HCT116 (cell line): Measurements from ENCODE around the gene ZGPAT. TPM values are rescaled to one million over a fixed set of nuclear protein-coding genes. Genes with fewer than 3 reads are reported as not detected.

Experiments
- ATAC-seq: fragments of 200-7000 bp; cut with Tn5 transposase; 2 replicates; pipeline ENCODE4 v1.9.1; 2020; ENCODE audit warnings: mild to moderate bottlenecking, moderate library complexity
- BruUV-seq: library from RNA; stranded (reverse); fragments of 400-500 nt; replicated peaks from 2 replicates; lab custom pipeline; 2021; lab: Mats Ljungman, UMichigan
- CTCF ChIA-PET: fragments of 300-600 bp; sonication (Branson Sonifier 250); formaldehyde crosslinking; loops from one replicate; lab custom pipeline; 2021; ENCODE audit warnings: antibody characterized with exemption; lab: Charles Lee
- POLR2A ChIA-PET: fragments of 300-600, 350-600 bp; sonication (Branson Sonifier 250); formaldehyde crosslinking; loops from one replicate; lab custom pipeline; 2021; ENCODE audit warnings: antibody characterized with exemption; lab: Charles Lee
- RAD21 ChIA-PET, 2 experiments: fragments of 300-600 bp; sonication (Branson Sonifier 250); formaldehyde crosslinking; loops; one replicate each; lab custom pipeline; 2023; ENCODE audit warnings: low total read pairs in 2 of 2; ENCODE audit not compliant: uncharacterized antibody in 2 of 2, unreplicated experiment in 2 of 2, low non-redundant PET in 1 of 2; lab: Charles Lee
- DNase-seq: peaks from one replicate; pipeline ENCODE4 v3.0.0-alpha.2; 2010; ENCODE audit warnings: low read depth, low spot score
- H2AFZ ChIP-seq: fragments of 200-600 bp; shearing (Covaris generic), sonication (generic); 2 replicates; pipeline ENCODE4 v1.6.1; 2017; ENCODE audit warnings: low read depth, mixed run types, mixed read lengths, antibody characterized with exemption, low read length; ENCODE audit not compliant: poor library complexity, severe bottlenecking
- H3K27ac ChIP-seq: 2 replicates; pipeline ENCODE4 v1.5.1; 2012; ENCODE audit warnings: low read depth, low read length
- H3K27me3 ChIP-seq: fragments of 200-600 bp; sonication (generic); 2 replicates; pipeline ENCODE4 v1.6.1; 2016; ENCODE audit warnings: mixed run types, low read length, mixed read lengths; ENCODE audit not compliant: insufficient read depth
- H3K36me3 ChIP-seq, 2 experiments: fragments of 200-500 bp in 1 of 2; fragments of 200-600 bp in 1 of 2; sonication (Bioruptor generic) in 1 of 2; sonication (generic) in 1 of 2; 2 replicates each; pipeline versions ENCODE4 v1.5.1 to v1.6.1; 2014 to 2016; ENCODE audit warnings: low read length in 2 of 2, inconsistent platforms in 1 of 2, mixed read lengths in 1 of 2, mixed run types in 1 of 2; ENCODE audit not compliant: insufficient read depth in 2 of 2, control insufficient read depth in 1 of 2
- H3K4me1 ChIP-seq, 2 experiments: fragments of 200-600 bp in 1 of 2; sonication (generic) in 1 of 2; 2 replicates each; pipeline versions ENCODE4 v1.5.1 to v1.6.1; 2012 to 2017; ENCODE audit warnings: low read length in 2 of 2, inconsistent platforms in 1 of 2, mild to moderate bottlenecking in 1 of 2, mixed read lengths in 1 of 2, mixed run types in 1 of 2, moderate library complexity in 1 of 2; ENCODE audit not compliant: insufficient read depth in 2 of 2, control insufficient read depth in 1 of 2
- H3K4me2 ChIP-seq: fragments of 200-600 bp; sonication (generic); 2 replicates; pipeline ENCODE4 v1.6.1; 2017; ENCODE audit warnings: mixed run types, low read length, mixed read lengths
- H3K4me3 ChIP-seq, 2 experiments: fragments of 200-600 bp in 1 of 2; sonication (generic) in 1 of 2; replicated peaks in 1 of 2; 2 replicates each; pipeline ENCODE4 v1.5.1; 2011 to 2016; ENCODE audit warnings: low read length in 2 of 2, control low read depth in 1 of 2, low read depth in 1 of 2, mild to moderate bottlenecking in 1 of 2, mixed read lengths in 1 of 2, mixed run types in 1 of 2
- H3K79me2 ChIP-seq: fragments of 200-600 bp; sonication (generic); 2 replicates; pipeline ENCODE4 v1.6.1; 2017; ENCODE audit warnings: mild to moderate bottlenecking, mixed run types, low read length, moderate library complexity, mixed read lengths; ENCODE audit not compliant: insufficient read depth
- H3K9ac ChIP-seq: fragments of 200-600 bp; sonication (generic); 2 replicates; pipeline ENCODE4 v1.6.1; 2016; ENCODE audit warnings: low read length, mixed read lengths
- H3K9me2 ChIP-seq: fragments of 200-600 bp; sonication (generic), shearing (Covaris generic); 2 replicates; pipeline ENCODE4 v1.6.1; 2017; ENCODE audit warnings: mixed run types, mild to moderate bottlenecking, moderate library complexity; ENCODE audit not compliant: insufficient read depth
- H3K9me3 ChIP-seq, 2 experiments: fragments of 200-500 bp in 1 of 2; fragments of 200-600 bp in 1 of 2; sonication (Bioruptor generic) in 1 of 2; sonication (generic) in 1 of 2; 2 replicates each; pipeline ENCODE4 v1.6.1; 2014 to 2017; ENCODE audit warnings: low read length in 2 of 2, mixed read lengths in 2 of 2, inconsistent platforms in 1 of 2, low read depth in 1 of 2, mild to moderate bottlenecking in 1 of 2, mixed run types in 1 of 2, moderate library complexity in 1 of 2; ENCODE audit not compliant: control insufficient read depth in 1 of 2, insufficient read depth in 1 of 2
- H4K20me1 ChIP-seq: fragments of 200-600 bp; sonication (generic), shearing (Covaris generic); 2 replicates; pipeline ENCODE4 v1.6.1; 2017; ENCODE audit warnings: mixed run types, mild to moderate bottlenecking, moderate library complexity; ENCODE audit not compliant: insufficient read depth
- ATF3 ChIP-seq: IDR thresholded peaks from 2 replicates; pipeline ENCODE4 v1.6.1; 2012
- CEBPB ChIP-seq: IDR thresholded peaks from 2 replicates; pipeline ENCODE4 v1.6.1; 2012; ENCODE audit warnings: low read depth
- CTCF ChIP-seq, 3 experiments: fragments of 200-600 bp in 1 of 3; sonication (generic) in 1 of 3; IDR thresholded peaks in 2 of 3; conservative IDR thresholded peaks in 1 of 3; 2 replicates each; pipeline ENCODE4 v1.5.1; 2012 to 2017; ENCODE audit warnings: low read depth in 2 of 3, low read length in 2 of 3, antibody characterized with exemption in 1 of 3, borderline replicate concordance in 1 of 3, control low read depth in 1 of 3, mild to moderate bottlenecking in 1 of 3, mixed read lengths in 1 of 3, mixed run types in 1 of 3, moderate library complexity in 1 of 3; ENCODE audit not compliant: insufficient read depth in 1 of 3
- ELF1 ChIP-seq: IDR thresholded peaks from 2 replicates; pipeline ENCODE4 v1.6.1; 2012; ENCODE audit warnings: low read depth, borderline replicate concordance
- EZH2 ChIP-seq: fragments of 200-600 bp; sonication (generic); IDR thresholded peaks from 2 replicates; pipeline ENCODE4 v1.6.1; 2017; ENCODE audit warnings: antibody characterized with exemption, mixed run types
- EZH2phosphoT487 ChIP-seq: fragments of 200-600 bp; IDR thresholded peaks from 2 replicates; pipeline ENCODE4 v1.6.1; 2018; ENCODE audit warnings: antibody characterized with exemption, borderline replicate concordance
- JUND ChIP-seq: IDR thresholded peaks from 2 replicates; pipeline ENCODE4 v1.6.1; 2012
- MAX ChIP-seq: IDR thresholded peaks from 2 replicates; pipeline ENCODE4 v1.6.1; 2012
- POLR2AphosphoS5 ChIP-seq: IDR thresholded peaks from 2 replicates; pipeline ENCODE4 v1.6.1; 2011; ENCODE audit warnings: mild to moderate bottlenecking, low read depth, low read length, moderate library complexity
- RAD21 ChIP-seq: IDR thresholded peaks from 2 replicates; pipeline ENCODE4 v1.6.1; 2012; ENCODE audit warnings: low read depth, mild to moderate bottlenecking
- REST ChIP-seq: IDR thresholded peaks from 2 replicates; pipeline ENCODE4 v1.6.1; 2012; ENCODE audit warnings: low read depth
- SIN3A ChIP-seq: IDR thresholded peaks from 2 replicates; pipeline ENCODE4 v1.6.1; 2012; ENCODE audit warnings: low read depth
- SP1 ChIP-seq: IDR thresholded peaks from 2 replicates; pipeline ENCODE4 v1.6.1; 2012; ENCODE audit warnings: low read depth
- SRF ChIP-seq: IDR thresholded peaks from 2 replicates; pipeline ENCODE4 v1.6.1; 2012; ENCODE audit warnings: low read depth
- TCF7L2 ChIP-seq: IDR thresholded peaks from 2 replicates; pipeline ENCODE4 v1.7.0; 2011; ENCODE audit warnings: borderline replicate concordance, inconsistent platforms; ENCODE audit not compliant: insufficient read depth, insufficient read length; ENCODE audit errors: extremely low read depth
- ZFX ChIP-seq: fragments of 450-650 bp; IDR thresholded peaks from 2 replicates; pipeline ENCODE4 v1.6.1; 2017
- intact Hi-C: fragments of 100-400 bp; cut with micrococcal nuclease; formaldehyde crosslinking; loops from 2 replicates; pipeline ENCODE4 v1.10.0; 2022
- total RNA-seq: library from RNA; stranded (reverse); gene quantifications from one replicate; pipeline ENCODE4 v1.2.1, GENCODE V29; 2021; ENCODE audit not compliant: unreplicated experiment

Gene ZGPAT
- total RNA-seq, 1 experiment from 2014 or later = 30.6 TPM

- Histone ChIP-seq H4K20me1 (no peaks in the 10 kb centered on the region), H3K79me2 (peaks cover 96% of the 10 kb centered on the region), H3K36me3 (peaks cover 18 to 65% of the 10 kb centered on the region in 2 experiments), H3K4me1 (no peaks in the 10 kb centered on the region)
- no TSS peak for BruUV-seq
- ChIA-PET POLR2A (no interaction called here), CTCF (no interaction called here), RAD21 (no interaction called here)
- no peak for ATAC-seq
- intact Hi-C loops = no loop called here
- TF ChIP-seq SIN3A (no peak), SRF (no peak), MAX (no peak), ELF1 (no peak), TCF7L2 (no peak), EZH2 (no peak), POLR2AphosphoS5 (no peak), ATF3 (no peak), REST (no peak), CTCF (IDR thresholded peaks at IDR 0.05 in 2 of 3, conservative IDR thresholded peaks at IDR 0.05 in 1 of 3; ENCODE audit: borderline replicate concordance in 1 of 3, insufficient read depth in 1 of 3, low read depth in 2 of 3, low read length in 2 of 3) (no peak), SP1 (no peak), RAD21 (no peak), JUND (no peak), ZFX (no peak), CEBPB (no peak), EZH2phosphoT487 (no peak)
- TF ChIP-seq, all 23 proteins: peak for 0
- Histone ChIP-seq H3K4me2 (no peak overlapping the region), H3K9me2 (no peaks in the 10 kb centered on the region), H3K27me3 (no peaks in the 10 kb centered on the region), H3K9me3 (peaks cover 4 to 16% of the 10 kb centered on the region in 2 experiments; a peak in 1 of 4 replicates), H3K9ac (no peak overlapping the region), H3K27ac (no peak overlapping the region), H2AFZ (no peak overlapping the region), H3K4me3 (no peak overlapping the region)
- no peak for DNase-seq
Observed at GRCh38 chr20:63714858-63715257, 7.0 kb downstream of the ZGPAT start.
